ENCODE data around the gene IMMP2L. TPM values are rescaled to one million over a fixed set of nuclear protein-coding genes. Genes with fewer than 3 reads are reported as not detected.
"Not testable (repeated sequence)": the region's sequence is repeated elsewhere in the genome, so short reads cannot be mapped to it uniquely, and the experiment has no call there.

IMMP2L gene
- total RNA-seq, 1 donor: 11.6 TPM

DNA sequence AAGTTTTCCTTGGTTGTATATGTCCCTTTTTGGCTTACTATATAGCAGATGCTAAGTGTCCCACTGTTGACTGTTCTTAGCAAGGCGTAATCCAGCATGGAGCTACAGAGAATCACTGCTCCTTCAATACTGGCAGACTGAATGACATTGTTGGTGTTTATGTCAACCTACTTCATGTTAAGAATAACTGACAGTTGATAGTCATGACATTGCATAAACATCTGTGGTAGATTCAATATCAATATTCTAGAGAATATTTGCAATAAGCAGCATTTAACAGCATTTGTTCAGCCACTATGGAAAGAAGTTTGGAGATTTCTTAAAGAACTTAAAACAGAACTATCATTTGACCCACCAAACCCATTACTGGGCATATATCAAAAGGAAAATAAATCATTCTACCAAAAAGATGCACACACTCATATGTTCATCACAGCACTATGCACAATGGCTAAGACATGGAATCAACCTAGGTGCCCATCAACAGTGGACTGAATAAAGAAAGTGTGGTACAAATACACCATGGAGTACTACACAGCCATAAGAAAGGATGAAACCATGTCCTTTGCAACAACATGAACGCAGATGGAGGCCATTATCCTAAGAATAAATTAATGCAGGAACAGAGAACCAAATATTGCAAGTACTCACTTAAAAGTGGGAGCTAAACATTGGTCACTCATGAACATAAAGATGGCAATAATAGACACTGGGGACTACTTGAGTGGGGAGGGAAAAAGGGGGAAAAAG is 88.7 kb downstream of the IMMP2L start:
- no peak for DNase-seq (ENCODE audit: low read depth in 2 of 3, low spot score in 2 of 3)

DNA sequence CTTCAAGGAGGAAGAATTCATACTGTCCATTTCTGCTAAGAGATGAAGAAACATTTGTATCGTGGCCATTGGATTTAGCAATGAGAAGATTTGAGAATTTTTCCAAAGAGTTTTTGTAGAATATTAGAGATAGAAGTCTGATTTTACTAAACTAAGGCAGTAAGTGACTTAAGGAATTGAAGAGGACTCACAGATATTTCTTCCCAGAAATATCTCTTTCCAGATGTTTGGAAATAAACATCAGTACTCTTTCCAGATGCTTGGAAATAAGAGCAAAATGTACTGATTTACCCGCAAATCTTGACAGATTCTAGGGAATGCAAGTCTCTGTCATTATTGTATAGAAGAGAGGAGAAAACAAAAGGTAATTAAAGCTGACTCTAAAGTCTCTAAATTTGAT is 91.3 kb downstream of the IMMP2L start:
- DNase-seq (ENCODE audit: low read depth in 2 of 3, low spot score in 2 of 3): no peak

DNA sequence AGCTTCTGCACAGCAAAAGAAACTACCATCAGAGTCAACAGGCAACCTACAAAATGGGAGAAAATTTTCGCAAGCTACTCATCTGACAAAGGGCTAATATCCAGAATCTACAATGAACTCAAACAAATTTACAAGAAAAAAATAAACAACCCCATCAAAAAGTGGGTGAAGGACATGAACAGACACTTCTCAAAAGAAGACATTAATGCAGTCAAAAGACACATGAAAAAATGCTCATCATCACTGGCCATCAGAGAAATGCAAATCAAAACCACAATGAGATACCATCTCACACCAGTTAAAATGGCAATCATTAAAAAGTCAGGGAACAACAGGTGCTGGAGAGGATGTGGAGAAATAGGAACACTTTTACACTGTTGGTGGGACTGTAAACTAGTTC is 92.4 kb downstream of the IMMP2L start:
- DNase-seq (ENCODE audit: low read depth in 2 of 3, low spot score in 2 of 3): not testable (repeated sequence)

DNA sequence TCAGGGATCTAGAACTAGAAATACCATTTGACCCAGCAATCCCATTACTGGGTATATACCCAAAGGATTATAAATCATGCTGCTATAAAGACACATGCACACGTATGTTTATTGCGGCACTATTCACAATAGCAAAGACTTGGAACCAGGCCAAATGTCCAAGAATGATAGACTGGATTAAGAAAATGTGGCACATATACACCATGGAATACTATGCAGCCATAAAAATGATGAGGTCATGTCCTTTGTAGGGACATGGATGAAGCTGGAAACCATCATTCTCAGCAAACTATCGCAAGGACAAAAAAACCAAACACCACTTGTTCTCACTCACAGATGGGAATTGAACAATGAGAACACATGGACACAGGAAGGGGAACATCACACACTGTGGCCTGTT is 96.5 kb downstream of the IMMP2L start:
- not testable (repeated sequence) for DNase-seq (ENCODE audit: low read depth in 2 of 3, low spot score in 2 of 3)

DNA sequence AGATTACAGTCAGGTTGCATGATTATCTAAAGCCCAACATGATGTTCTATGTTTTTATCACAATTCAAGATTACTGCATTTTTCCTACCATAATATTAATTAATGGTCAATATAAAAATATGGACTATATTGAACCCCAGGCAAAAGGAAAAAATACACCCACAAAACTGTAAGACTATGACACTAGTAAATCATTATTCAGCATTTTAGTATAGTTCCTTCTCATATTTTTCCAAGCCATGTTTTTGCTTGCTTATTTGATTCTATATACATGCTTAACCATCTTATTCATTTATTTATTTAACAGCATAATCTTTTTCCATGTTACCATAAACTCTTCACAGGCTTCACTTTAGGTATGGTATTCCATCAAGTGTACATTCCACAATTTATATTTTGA is 101.6 kb downstream of the IMMP2L start:
- no peak for DNase-seq (ENCODE audit: low read depth in 2 of 3, low spot score in 2 of 3)

DNA sequence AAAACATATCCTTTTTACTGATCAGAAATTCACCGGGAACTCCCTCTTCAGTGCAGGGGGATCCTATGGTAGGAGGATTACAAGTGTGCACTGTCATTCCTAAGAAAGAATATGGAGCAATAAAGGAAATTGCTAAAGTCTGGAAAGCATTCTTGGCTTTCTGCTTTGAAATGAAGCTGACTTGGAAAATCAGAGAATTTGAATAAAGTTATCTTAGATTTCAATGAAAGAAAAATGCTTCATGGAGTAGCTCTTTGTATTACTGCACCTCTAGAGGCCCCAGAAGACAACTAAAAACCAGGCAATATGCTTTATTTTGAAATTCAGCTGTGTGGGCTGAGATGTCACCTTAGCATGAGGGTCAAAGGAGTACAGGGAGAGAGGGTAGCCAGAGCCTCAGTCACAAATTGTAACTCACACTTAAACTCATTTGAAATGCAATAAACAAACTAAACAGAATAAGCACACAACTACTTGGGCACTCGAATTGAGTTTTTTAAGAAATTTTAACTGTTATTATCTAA is 102.5 kb downstream of the IMMP2L start:
- DNase-seq (ENCODE audit: low read depth in 2 of 3, low spot score in 2 of 3): no peak

DNA sequence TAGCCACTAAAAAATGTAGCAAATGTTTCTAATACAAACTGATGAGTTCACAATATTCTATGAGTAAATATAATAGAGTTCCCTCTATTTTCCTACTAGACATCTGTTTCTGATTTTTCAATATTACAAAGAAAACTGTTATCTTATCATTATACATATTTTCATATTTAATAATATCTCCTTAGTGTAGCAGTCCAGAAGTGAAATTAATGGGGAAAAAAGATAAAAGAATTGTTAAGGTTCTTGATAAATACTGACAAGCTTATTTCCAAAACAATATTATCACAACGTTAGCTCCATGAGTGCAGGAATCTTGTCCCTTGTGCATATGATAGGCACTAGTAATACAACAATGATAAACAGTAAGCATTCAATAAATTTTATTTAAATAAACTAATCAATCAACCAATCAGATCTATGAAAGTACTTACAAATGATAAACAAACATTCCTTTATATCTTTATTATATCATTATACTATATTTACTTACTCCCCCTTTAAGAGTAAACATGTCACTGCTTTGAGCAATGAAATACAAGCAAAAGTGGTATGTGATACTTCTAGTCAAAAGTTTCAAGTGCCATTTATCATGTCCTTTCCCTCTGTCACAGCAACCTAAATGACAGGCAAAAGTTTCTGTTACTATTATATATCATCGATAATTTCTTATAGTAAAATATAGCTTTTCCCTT is 103.1 kb downstream of the IMMP2L start:
- DNase-seq (ENCODE audit: low read depth in 2 of 3, low spot score in 2 of 3): no peak

DNA sequence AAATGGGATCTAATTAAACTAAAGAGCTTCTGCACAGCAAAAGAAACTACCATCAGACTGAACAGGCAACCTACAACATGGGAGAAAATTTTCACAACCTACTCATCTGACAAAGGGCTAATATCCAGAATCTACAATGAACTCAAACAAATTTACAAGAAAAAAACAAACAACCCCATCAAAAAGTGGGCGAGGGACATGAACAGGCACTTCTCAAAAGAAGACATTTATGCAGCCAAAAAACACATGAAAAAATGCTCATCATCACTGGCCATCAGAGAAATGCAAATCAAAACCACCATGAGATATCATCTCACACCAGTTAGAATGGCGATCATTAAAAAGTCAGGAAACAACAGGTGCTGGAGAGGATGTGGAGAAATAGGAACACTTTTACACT is 111.6 kb downstream of the IMMP2L start:
- DNase-seq (ENCODE audit: low read depth in 2 of 3, low spot score in 2 of 3): not testable (repeated sequence)

DNA sequence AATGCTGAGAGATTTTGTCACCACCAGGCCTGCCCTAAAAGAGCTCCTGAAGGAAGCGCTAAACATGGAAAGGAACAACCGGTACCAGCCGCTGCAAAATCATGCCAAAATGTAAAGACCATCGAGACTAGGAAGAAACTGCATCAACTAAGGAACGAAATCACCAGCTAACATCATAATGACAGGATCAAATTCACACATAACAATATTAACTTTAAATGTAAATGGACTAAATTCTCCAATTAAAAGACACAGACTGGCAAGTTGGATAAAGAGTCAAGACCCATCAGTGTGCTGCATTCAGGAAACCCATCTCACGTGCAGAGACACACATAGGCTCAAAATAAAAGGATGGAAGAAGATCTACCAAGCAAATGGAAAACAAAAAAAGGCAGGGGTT is 114.8 kb downstream of the IMMP2L start:
- not testable (repeated sequence) for DNase-seq (ENCODE audit: low read depth in 2 of 3, low spot score in 2 of 3)

DNA sequence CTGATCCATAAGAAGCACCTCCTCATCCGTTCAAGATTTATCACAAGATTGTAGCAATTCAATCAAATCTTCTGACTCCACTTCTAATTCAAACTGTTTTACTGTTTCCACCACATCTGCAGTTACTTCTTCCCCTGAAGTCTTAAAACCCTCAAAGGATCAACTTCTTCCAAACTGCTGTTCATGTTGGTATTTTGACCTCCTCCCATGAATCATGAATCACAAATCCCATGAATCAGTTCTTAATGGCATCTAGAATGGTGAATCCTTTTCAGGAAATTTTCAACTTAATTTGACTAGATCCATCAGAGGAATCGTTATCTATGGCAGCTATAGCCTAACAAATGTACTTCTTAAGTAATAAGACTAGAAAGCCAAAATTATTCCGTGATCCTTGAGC is 122.3 kb downstream of the IMMP2L start:
- DNase-seq (ENCODE audit: low read depth in 2 of 3, low spot score in 2 of 3): no peak

DNA sequence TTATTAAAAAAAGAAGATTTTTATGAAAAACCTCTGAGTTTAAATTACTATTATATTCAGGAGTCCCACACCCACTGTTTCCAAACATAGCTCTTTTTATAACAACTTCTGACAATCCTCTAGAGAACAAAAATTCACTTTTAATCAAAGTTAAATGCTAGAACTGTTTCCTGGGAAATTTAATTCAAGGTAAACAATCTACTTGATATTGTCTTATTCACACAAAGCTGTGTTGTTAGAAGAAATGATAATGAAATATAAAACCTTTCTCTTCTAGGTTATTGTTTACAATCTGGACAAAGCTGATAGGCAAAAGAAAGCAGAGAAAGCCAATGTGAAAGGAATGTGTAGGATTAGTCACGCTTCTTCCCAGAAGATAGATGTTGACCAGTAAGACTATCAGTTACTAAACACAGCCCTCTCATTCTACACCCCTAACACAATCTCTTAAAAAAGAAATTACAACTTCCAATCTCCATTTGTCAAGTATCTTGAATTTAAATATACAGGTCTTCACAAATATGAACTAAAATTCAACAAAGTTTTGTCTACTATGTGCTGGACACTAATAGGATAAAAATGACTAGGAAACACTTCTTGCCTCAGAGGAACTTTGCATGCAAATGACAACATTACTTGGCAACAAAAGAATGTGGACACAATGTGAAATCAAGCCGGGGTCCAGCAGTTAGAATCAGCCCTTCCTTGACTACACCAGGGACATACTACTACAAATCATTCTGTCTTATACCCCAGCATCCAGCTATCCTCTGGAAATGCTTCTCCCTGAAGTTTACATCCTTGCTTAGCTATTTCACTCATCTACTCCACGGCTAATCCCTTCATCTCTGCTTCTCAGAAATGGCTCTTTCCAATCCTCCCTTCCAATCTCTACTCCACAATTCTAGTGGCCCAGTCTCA is 123.7 kb downstream of the IMMP2L start:
- no peak for DNase-seq (ENCODE audit: low read depth in 2 of 3, low spot score in 2 of 3)

DNA sequence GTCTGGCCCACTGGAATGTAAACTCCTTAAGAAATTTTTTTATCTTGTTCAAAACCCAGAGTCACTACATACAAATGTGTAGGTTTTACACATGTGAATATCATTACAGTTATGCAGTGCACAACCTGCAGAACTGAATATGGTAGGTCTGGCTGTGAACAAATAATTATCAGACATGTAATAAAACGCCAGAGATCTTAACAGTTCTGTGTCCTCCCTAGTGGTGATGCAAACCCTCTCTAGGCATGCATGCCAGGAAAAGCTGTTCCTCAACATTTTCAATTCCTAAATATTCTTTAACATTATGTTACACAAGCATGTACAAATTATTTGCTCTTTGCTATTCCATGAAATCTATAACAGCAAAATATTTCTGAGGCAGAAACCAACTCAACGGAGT is 124.6 kb downstream of the IMMP2L start:
- no peak for DNase-seq (ENCODE audit: low read depth in 2 of 3, low spot score in 2 of 3)

DNA sequence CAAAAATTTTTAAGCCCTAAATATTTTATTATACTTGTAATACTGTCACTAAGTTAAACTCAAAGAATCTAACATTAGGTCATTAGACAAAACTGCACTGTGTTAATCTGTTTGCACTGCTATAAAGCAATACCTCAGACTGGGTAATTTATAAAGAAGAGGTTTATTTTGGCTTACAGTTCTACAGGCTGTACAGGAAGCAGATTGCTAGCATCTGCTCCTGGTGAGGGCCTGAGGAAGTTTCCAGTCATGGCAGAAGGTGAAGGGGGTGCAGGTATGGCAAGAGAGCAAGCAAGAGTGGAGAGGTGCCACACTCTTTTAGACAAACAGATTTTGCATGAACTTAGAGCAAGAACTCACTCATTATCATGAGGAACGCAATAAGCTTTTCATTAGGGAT is 125.7 kb downstream of the IMMP2L start:
- DNase-seq (ENCODE audit: low read depth in 2 of 3, low spot score in 2 of 3): no peak

DNA sequence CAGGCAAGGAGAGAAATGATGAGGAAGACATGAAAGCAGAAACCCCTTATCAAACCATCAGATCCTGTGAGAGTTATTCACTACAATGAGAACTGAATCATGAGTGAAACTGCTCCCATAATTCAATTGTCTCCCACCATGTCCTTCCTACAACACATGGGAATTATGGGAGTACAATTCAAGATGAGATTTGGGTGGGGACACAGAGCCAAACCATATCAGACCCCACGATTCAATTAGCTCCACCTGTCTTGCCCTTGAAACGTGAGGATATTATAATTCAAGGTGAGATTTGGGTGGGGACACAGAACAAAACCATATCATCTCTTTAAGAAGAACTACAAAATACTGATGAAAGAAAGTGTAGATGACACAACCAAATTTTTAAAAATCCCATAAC is 128.9 kb downstream of the IMMP2L start:
- DNase-seq (ENCODE audit: low read depth in 2 of 3, low spot score in 2 of 3): no peak

DNA sequence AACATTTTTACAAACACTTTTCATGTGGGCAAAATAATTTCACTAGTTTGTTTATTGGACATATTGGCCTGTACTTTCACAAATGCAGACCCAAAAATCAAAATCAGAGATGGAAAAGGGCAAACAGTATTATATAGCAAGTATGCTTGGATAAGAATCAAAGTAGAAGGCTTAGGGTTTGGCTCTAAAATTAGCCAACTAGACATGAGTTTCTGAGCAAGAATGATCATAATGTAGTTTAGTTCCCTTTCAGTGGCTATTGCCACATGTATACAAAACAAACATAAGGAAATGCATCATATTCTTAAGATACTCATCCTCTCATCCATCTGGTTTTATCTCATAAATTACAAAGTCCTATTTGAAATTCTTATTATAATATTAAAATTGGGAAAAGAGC is 132.5 kb downstream of the IMMP2L start:
- DNase-seq (ENCODE audit: low read depth in 2 of 3, low spot score in 2 of 3): no peak

DNA sequence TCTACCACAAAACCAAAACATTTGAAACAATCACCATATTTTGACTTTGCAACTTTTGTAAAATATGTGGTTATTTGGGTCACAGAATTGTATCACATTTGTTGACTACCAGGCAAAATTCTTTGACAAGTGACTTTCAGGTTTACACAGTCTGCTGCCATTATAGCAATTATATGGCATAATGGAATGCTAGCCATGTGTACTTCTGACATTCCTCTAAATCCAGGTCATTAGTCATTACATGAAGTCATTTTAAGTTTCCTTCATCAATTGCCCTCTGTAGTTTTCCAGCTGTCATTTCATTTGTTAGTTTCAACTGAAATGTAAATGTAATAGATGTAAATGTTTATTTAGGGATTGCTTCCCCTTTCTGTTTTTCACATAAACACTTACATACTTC is 137.5 kb downstream of the IMMP2L start:
- no peak for DNase-seq (ENCODE audit: low read depth in 2 of 3, low spot score in 2 of 3)

DNA sequence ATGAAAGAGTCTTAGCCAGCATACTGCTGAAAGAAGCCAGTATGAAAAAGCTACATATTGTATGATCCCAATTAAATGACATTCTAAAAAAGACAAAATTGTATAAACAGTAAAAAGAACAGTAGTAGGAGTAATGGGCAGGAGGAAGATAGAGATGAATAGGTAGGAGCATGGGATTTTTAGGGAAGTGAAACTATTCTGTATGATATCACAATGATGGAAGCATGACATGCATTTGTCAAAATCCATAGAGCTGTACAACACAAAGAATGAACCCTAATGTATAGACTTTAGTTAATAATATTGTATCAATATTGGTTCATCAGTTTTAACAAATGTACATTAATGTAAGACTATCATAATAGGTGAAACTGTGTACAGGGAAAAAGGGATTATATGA is 147.9 kb downstream of the IMMP2L start:
- no peak for DNase-seq (ENCODE audit: low read depth in 2 of 3, low spot score in 2 of 3)

DNA sequence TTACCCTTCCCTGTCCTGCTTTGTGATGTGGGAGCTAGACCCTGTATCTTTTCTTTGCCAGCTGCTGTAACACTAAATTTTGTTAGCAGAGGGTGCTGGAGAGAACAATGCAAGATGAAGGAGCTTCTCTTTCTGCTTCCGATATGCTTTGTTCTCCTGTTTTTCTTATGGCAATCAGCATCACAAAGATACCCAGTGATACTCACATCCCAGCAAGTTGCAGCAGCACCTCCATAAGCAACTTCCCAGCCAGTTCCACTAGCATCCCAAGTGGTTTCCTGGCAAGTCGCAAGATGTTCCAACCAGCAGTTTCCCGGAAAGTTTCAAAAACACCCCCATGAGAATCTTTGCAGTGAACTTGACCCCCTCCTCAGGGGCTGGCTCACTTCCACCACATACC is 148.6 kb downstream of the IMMP2L start:
- no peak for DNase-seq (ENCODE audit: low read depth in 2 of 3, low spot score in 2 of 3)

DNA sequence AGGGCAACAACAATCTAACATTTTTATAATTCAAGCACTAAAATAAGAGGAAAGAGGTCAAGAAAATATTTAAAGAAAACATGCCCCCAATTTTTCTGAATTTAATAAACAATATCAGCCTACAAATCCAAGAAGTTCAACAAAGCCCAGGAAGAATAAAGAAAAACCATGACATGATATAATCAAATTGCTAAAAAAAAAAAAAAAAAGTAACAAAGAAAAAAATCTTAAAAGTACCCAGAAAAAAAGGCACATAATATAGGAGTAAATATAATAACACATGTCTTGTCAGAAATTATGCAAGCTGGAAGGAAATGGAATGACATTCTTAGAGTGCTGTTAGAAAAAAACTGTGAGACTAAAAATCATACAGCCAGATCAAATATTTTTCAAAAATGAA is 151.4 kb downstream of the IMMP2L start:
- DNase-seq (ENCODE audit: low read depth in 2 of 3, low spot score in 2 of 3): no peak

DNA sequence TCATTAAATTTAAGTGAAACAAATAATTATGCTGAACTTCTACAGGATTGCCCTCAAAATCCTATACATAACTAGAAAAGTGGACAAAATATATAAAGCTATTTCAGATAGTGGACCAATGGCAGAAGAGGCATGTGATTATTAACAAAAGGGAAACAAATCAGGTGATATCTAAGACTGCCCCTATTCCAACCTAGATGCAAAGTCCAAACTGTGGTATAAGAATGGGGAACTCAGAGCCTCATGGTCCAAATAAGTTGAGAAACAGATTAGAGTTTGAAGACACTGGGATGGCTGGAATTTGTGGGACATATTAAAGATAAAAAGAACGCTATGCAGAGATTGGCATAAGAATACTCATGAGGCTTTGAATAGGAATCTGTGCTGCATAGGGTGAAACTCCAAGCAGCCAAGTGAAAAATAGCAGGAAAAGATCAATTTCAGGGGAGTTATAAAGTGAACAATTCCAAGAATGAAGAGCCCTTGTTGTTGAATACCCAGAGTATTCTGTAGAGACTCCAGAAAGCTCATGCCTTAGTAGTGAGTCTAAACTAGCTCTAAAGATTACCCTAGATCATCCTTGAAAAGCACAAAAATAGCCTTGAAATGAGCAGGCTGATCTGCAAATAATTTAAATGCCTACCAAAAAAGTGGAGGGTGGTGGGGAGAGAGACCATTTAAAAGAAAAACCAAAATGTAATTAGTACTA is 152.4 kb downstream of the IMMP2L start:
- no peak for DNase-seq (ENCODE audit: low read depth in 2 of 3, low spot score in 2 of 3)

DNA sequence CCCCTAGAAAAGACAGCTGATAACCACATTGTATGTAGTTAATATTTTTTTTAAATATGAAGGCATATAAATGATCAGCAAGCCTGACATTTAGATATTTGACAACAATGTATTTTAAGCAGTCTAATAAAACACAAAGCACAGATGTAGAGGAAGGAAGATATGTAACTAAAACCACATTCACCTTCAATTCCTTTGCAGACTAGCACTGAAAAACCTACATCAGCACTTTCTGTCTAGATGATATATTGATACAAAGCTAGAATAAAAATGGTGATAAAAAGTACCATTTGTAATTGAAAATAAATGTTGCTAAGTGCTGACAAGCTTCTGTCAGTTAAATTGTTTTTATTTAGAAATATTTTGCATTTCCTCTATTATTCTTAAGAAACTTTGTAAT is 153.6 kb downstream of the IMMP2L start:
- peak in 1 of 3 donors; percentile 36 for DNase-seq (ENCODE audit: low read depth in 2 of 3, low spot score in 2 of 3)
